ENCODE data around the gene CERCAM. TPM values are rescaled to one million over a fixed set of nuclear protein-coding genes. Genes with fewer than 3 reads are reported as not detected.
A peak's percentile ranks its signal among the peaks of the same experiment; 100 is the strongest.

CERCAM gene
- total and polyA plus RNA-seq, 2 of the 4 experiments (the other 2 are of a cell fraction): 15.1 to 118 TPM

DNA sequence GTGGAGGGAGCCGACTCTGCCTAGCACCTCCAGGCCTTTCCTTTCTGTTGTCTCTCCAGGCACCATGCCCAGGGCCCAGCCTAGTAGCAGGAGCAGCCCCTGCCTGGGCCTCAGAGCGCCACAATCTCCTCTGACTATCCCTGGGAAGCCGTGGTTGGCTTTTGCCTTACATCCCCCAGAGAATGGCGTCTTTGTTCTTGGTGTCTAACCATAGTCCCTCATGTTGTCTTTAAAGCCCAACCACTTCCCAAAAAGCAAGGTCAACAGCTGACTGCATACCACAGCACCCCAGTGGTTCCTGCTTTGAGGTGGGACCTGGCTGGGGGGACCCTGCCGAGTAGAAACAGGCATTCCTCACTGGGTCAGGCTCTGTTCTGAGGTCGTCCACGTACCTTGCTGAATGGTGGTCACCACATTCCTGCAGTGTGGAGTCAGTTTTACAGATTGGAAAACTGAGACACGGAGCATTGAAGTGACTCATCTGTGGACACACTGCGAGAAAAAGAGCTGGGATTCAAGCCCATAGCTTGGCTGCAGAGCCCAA, 13.7 kb upstream of the CERCAM start:
- in situ Hi-C loops (cut with MboI; ENCODE audit: low sequenced_read_pairs): no loop called here
- dilution Hi-C loops (cut with HindIII; ENCODE audit: low sequenced_read_pairs, unreplicated experiment): no loop called here
- TF ChIP-seq FOS (IDR thresholded peaks at IDR 0.05; ENCODE audit: low read depth, low read length) (no peak), CHD1 (IDR thresholded peaks at IDR 0.05; ENCODE audit: low read depth, low read length) (no peak), RCOR1 (IDR thresholded peaks at IDR 0.05; ENCODE audit: insufficient replicate concordance, low read length) (peak; percentile 81), POLR2A (IDR thresholded peaks at IDR 0.05; ENCODE audit: low read depth, low read length) (no peak), BHLHE40 (IDR thresholded peaks at IDR 0.05; ENCODE audit: low read depth, low read length) (no peak)
- ChIA-PET CTCF (interaction anchor here (1.5 kb wide), 1 partner anchor 112 kb away, joined by 3 read pairs; no protein-coding TSS in a partner anchor), POLR2A (ENCODE audit: unreplicated experiment) (interaction anchor here (0.7 kb wide), 1 partner anchor 134 kb away, joined by 8 read pairs; no protein-coding TSS in a partner anchor)
- H2BK20ac ChIP-seq (ENCODE audit: low read depth, low read length): no peak overlapping the region
- no peaks in the 10 kb centered on the region for H4K20me1 ChIP-seq (ENCODE audit: insufficient read depth, low read length)
- H3K56ac ChIP-seq (ENCODE audit: extremely low read depth, insufficient read depth, low read length): no peak overlapping the region; the same call in 1 of the 2 replicates
- no peak overlapping the region; the same call in 1 of the 2 replicates for H2AK5ac ChIP-seq (ENCODE audit: low read depth, low read length)
- H3K4ac ChIP-seq (ENCODE audit: low read depth, low read length): peak overlapping the region; percentile 45
- ATAC-seq (ENCODE audit: low read depth): no peak; the same call in 1 of the 2 replicates
- H3K9me3 ChIP-seq (ENCODE audit: control insufficient read depth, insufficient read depth, low read length): no peaks in the 10 kb centered on the region
- no peaks in the 10 kb centered on the region for H3K79me1 ChIP-seq (ENCODE audit: low read depth in 1 of 2, low read length in 2 of 2)
- H3K9ac ChIP-seq (ENCODE audit: low read depth, low read length): no peak overlapping the region
- H2AK9ac ChIP-seq (replicated peaks; ENCODE audit: low read depth, low read length, poor library complexity): peak overlapping the region; percentile 79
- no peak overlapping the region for H3K27ac ChIP-seq (ENCODE audit: insufficient read depth, low read length)
- no peak overlapping the region for H3K4me3 ChIP-seq (ENCODE audit: insufficient read depth, low read depth, low read length)
- peaks cover 4% of the 10 kb centered on the region; the same call in 1 of the 2 replicates for H3K9me1 ChIP-seq (ENCODE audit: insufficient read depth, low read length)
- 0 out of 2 replicates have a peak overlapping the region, but pooled peaks have one; percentile 14 for H4K91ac ChIP-seq (ENCODE audit: insufficient read depth, low read depth, low read length)
- DNase-seq: peak; percentile 50
- no peaks in the 10 kb centered on the region for H3K36me3 ChIP-seq (ENCODE audit: control insufficient read depth, insufficient read depth, low read length)
- H4K5ac ChIP-seq (ENCODE audit: low read depth, low read length): 0 out of 2 replicates have a peak overlapping the region, but pooled peaks have one; percentile 4
- H3K18ac ChIP-seq (ENCODE audit: low read depth, low read length): no peak overlapping the region
- peaks cover 8% of the 10 kb centered on the region; the same call in 1 of the 2 replicates for H3K27me3 ChIP-seq (ENCODE audit: control insufficient read depth, insufficient read depth, low read length)
- peak overlapping the region; percentile 54 for H3K14ac ChIP-seq (replicated peaks; ENCODE audit: low read depth, low read length)
- H4K8ac ChIP-seq (ENCODE audit: low read depth in 2 of 2, low read length in 2 of 2): peak overlapping the region; percentile 25 to 65; a peak in 3 of 4 replicates
- H3K4me1 ChIP-seq (ENCODE audit: control insufficient read depth, insufficient read depth, low read length): peaks cover 6% of the 10 kb centered on the region
- no peak overlapping the region for H3K23ac ChIP-seq (ENCODE audit: low read depth, low read length)
- intact Hi-C loops (cut with micrococcal nuclease): no loop called here
- no peak overlapping the region for H3K4me2 ChIP-seq (ENCODE audit: low read depth, low read length)
- H2BK5ac ChIP-seq (ENCODE audit: low read depth, low read length, poor library complexity, severe bottlenecking): no peak overlapping the region
- BruUV-seq (replicated peaks): no TSS peak
- H2BK120ac ChIP-seq (ENCODE audit: low read depth, low read length): 0 out of 2 replicates have a peak overlapping the region, but pooled peaks have one; percentile 44
- WGBS, 2 experiments (ENCODE audit: extremely low coverage in 2 of 2, insufficient read length in 1 of 2): 49% methylated on average over 4 of the region's 9 CpGs; no CpG with 5 or more reads in 1 of the 2 experiments
- no peak overlapping the region for H2BK15ac ChIP-seq (ENCODE audit: low read depth, low read length)
- H2AFZ ChIP-seq (replicated peaks; ENCODE audit: low read length, poor library complexity): peak overlapping the region; percentile 83

Measured in IMR-90 (cell line).